ENCODE results near the gene TUBB4A.
"Not testable (repeated sequence)": the region's sequence is repeated elsewhere in the genome, so short reads cannot be mapped to it uniquely, and the experiment has no call there.

The TUBB4A gene

GRCh38 chr19:6522712-6523111, 20.6 kb upstream of the TUBB4A start:
- DNase-seq (ENCODE audit: low spot score): no peak

DNA sequence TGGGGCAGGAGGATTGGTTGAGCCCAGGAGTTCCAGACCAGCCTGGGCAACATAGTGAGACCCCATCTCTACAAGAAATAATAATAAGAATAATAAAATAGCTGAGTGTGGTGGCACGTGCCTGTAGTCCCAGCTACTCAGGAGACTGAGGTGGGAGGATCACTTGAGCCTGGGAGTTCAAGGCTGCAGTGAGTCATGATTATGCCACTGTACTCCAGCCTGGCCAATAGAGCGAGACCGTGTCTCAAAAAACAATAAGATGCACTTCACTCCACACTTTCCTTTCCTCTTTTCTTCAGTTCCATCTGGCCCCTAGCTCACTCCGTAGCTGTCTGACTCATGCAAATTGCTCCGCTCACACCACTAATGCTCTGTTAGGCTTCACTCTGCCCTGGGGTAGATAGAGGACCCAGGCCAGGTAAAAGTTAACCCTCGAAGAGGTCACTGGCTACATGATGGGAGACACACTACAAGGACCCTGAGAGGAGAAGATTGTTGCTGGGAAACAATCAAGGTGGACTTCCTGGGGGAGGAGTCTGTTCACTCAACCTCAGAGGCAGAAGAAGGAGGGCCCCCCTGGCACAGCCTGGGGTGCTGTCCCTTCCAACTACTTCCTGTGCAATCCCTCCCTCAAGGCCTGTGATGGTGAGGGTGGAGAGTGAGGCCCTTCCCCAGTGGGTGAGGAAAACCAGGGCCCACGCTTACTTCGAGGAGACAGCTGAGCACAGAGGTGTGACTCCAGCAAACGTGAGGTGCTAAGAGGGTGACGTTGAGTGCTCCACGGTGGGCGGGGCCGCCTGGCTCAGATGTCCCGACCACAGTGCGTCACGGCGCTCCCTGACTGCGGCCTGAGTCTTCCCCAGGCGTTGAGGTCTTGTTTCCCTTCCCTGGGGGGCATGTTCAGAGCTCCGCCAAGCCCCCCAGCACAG, 19.9 kb upstream of the TUBB4A start:
- peak; percentile 74 for DNase-seq (ENCODE audit: low spot score)

DNA sequence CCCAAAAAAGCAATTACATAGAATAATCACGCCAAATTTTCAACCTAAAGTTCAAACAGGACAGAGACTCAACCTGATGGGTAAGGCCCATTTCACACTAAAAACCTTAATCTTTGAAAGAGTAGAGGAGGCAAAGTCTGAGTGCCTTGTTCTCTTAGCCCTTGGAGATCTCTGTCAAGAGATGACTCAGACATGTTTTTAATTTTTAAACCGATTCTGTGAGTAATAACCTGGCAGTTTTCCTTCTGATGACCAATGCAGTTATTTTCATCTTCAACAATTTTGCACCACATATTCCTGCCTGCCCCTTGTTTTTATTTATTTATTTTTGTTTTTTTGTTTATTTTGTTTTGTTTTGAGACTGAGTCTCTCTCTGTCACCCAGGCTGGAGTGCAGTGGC, 17.2 kb upstream of the TUBB4A start:
- no peak for DNase-seq (ENCODE audit: low spot score)

DNA sequence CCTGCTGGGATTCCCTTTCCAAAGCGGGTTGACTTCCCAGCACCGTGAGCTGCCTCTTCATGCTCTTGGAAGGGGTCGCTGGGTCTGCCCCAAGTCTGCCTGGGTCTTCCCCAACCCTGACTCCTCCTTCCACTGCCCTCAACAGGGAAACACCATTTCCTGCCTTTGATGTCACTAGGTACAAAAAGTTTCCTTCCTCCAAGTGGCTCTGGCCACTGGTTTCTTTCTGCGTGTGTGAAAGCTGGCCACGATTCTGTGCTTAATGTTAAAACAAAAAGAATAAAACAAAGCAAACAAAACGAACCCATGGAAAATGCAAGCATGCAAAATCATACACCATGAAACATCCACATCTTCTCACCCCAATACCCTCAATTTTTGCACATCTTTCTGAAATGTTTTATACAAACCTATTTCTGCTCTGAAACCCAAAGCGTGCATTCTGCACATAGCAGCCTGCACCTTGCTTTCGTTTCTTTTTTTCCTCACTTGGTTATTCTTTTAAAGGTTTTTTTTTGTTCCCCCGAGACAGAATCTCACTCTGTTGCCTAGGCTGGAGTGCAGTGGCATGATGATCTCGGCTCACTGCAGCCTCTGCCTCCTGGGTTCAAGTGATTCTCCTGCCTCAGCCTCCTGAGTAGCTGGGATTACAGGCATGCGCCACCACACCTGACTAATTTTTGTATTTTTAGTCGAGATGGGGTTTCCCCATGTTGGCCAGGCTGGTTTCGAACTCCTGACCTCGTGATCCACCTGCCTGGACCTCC, 16.2 kb upstream of the TUBB4A start:
- DNase-seq (ENCODE audit: low spot score): no peak

DNA sequence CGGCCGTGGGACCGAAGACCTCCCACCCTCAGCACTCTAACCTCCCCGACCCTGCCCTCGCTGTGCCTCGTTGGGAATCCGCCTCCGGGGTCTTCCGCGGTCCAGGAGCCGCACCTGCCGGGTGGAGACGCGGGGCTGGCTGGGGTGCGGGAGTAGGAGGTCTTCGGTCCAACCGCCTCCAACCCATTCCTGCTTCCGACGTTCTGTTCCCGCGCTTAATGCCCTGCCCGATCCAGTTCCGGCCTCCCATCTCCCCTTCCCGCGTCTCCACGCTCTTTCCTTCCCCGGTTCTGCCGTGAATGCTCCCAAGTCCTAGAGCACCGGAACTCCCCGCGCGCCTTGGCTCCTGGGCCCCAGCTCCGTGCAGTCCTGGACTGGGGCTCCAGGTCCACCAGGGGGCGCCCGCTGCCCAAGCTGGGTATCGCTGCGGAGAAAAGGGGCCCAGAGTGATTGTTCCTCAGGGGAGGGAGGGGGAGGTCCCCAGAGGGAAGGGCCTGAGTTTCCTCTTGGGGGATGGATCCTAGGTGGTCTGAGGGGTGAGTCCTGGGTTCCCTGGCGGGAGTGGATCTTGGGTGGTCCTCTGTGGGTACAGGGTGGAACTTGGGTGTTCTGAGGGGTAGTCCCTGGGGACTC, 14.7 kb upstream of the TUBB4A start:
- peak; percentile 90 for DNase-seq (ENCODE audit: low spot score)

- peak; percentile 68 for DNase-seq (ENCODE audit: low spot score)
Observed at GRCh38 chr19:6516018-6516658, 14.0 kb upstream of the TUBB4A start.

DNA sequence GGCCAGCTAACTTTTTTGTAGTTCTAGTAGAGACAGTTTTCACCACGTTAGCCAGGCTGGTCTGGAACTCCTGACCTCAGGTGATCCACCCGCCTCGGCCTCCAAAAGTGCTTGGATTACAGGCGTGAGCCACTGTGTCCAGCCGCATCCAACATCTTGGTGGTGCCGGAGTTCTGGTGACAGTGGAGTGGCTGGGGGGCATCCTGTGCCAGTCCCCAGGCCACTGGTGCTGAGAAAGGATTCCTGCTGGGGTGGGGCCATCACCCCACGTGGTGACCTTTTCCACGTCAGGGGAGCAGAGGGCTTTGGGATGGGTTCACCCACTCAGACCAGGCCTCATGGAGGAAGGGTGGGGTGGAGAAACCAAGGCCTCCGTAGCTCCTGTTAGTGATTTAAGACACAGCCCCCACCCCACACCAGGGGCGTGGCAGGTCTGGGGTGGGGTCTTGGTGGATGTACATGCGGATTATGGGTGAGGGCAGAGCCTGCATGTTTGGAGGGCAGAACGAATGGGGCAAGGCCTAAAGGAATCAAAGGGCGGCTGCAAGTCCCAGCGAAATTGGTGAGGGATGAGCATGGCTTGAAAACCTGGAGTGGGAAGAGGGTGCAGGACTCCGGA, 12.9 kb upstream of the TUBB4A start:
- DNase-seq (ENCODE audit: low spot score): no peak

- no peak for DNase-seq (ENCODE audit: low spot score)
Observed at GRCh38 chr19:6514089-6514488, 12.0 kb upstream of the TUBB4A start.

DNA sequence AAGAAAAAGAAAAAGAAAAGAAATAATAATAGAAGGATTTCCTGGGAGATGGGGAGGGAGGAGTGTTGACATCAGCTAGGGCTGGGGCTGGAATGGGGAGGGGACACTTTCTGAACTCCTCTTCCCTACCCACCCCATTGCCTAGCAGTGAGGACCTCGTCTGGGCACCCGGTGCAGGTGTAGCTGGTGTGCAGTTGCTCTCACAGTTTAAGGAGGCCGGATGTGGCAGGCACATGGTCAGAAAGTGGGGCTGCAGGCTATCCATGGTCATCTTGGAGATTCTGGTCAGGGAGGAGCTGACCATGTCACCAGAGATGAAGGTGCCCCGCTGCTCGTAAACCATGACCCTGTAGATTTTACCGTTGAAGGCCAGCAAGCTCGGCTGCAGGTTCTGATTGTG, 8.5 kb upstream of the TUBB4A start:
- DNase-seq (ENCODE audit: low spot score): no peak

- no peak for DNase-seq (ENCODE audit: low spot score)
Observed at GRCh38 chr19:6509118-6509971, 7.2 kb upstream of the TUBB4A start.

GRCh38 chr19:6508028-6508771, 6.1 kb upstream of the TUBB4A start:
- DNase-seq (ENCODE audit: low spot score): not testable (repeated sequence)

DNA sequence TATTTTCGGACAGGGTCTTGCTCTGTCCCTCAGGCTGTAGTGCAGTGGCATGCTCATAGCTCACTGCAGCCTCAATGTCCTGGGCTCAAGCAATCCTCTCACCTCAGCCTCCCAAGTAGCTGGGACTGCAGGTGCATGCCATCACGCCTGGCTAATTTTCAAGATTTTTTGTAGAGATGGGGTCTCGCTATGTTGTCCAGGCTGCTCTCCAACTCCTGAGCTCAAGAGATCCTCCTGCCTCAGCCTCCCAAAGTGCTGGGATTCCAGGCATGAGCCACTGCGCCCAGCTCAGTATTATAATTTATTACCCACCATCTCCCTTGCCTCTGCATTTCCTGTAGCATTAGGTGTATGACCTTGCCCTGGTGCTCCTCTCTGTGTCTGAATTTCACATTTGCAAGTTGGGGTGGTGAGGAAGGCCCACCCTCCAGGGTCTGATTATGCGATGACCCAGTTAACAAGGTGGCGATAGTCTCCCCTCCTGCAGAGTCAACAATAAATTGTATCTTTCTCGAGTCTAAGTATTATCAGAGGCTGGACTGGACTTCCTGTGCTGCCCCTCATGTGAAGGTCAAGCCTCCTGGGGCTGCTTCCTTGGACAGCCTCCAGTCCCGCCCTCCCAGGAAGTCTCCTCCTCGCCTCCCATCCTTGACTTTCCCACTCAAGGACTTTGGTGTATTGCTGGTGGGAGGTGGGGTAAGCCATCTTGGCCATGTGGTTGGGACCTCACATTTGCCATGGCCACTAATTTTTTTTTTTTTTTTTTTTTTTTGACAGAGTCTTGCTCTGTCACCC, 1.5 kb upstream of the TUBB4A start:
- no peak for DNase-seq (ENCODE audit: low spot score)

DNA sequence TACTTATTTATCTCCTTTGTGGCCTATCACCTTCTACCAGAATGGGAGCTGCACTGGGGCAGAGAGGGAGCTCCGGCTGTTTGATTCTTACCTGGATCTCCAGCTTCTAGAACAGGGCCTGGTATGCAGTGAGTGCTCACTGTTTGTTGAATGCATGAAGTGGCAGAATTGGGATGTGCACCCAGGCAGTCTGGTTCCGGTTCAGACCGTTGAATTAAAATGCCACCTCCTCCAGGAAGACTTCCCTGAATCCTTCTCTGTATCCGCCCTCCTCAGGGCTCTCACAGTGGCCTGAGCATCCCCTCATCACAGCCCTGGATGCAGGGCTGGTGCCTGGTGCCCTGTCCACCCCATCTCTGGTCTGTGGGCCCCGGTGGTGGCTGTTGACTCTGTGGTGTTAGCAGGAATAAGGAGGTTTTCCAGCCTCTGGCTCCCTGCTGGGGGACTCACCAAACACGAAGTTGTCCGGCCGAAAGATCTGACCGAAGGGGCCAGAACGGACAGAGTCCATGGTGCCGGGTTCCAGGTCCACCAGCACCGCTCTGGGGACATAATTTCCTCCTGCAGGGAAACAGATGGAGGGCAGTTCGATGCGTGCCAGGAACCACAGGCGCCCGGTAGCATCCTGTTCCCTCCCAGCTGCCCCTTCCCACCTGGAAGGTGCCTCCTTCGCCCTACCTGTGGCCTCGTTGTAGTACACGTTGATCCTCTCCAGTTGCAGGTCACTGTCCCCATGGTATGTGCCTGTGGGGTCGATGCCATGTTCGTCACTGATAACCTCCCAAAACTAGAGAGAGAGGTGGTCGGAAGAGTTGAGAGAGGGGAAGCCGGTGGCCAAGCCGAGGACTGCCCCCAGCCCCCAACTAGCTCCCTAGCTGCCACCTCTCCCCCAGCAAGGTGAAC, 1.0 kb downstream of the TUBB4A start:
- no peak for DNase-seq (ENCODE audit: low spot score)

DNA sequence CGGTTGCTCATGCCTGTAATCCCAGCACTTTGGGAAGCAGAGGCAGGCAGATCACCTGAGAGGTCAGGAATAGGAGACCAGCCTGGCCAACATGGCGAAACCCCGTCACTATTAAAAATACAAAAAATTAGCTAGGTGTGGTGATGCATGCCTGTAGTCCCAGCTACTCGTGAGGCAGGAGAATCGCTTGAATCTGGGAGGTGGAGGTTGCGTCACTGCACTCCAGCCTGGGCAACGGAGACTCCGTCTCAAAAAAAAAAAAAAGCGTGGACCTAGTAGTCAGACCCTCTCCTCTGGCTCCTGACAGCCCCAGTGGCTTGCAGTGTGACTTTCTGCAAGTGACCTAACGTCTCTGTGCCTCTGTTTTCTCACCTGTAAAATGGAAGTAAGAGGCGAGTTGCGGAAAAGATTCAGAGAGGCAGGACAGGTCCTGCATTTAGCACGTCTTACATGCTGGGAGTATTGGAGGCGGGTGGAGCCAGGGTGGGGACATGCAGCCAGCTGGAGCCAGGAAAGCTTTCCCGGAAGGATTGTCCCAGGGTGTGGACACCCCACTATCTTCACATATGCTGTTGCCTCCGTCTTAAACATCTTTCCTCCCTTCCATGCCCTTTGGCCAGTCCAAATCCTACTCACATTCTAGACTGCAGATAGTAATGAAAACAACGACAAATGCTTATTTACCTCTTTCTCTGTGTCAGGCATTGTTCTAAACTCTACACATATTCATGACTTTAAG, 2.9 kb downstream of the TUBB4A start:
- no peak for DNase-seq (ENCODE audit: low spot score)

DNA sequence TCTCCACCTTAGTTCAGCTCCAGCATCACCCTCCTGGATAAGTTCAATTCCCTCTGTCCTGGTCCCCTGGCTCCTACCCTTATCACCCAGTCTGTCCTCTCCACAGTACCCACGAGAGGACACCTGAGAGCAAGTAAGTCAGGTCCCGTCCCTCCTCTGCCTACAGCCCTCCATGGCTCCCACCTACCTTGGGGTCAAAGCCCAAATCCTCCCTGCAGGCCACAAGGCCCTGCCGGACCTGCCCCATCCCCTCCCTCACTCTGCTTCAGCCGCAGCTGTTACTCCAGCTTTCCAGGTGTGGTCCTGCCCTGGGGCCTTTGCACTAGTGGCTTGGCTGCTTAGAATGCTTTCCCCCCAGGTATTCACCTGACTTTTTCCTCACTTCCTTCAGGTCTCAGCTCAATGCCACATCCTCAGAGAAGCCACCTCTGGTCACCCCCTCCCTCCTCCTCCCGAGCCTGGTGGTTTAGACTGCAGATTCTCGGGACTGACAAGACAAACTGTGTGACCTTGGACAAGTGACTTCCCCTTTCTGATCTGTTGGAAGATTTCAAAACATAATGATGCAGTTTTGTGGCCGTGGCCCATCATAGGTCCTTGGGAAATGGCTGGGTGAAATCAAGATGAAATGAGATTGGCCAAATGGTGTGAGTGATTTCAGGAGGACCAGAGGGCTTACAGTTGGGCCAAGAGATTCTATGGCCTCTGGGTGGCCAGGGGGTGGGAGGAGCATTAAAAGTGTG, 3.6 kb downstream of the TUBB4A start:
- no peak for DNase-seq (ENCODE audit: low spot score)

GRCh38 chr19:6495947-6496346, 6.2 kb downstream of the TUBB4A start:
- no peak for DNase-seq (ENCODE audit: low spot score)
